CD14-positive monocyte (primary cell): ENCODE results near the gene CYB5R4. TPM values are rescaled to one million over a fixed set of nuclear protein-coding genes. Genes with fewer than 3 reads are reported as not detected.

ENCODE experiments used
- DNase-seq, 3 donors: peaks; one replicate each; pipeline ENCODE4 v3.0.0-alpha.2; 2011 to 2022
- H2AFZ ChIP-seq: 2 replicates; pipeline ENCODE4 v1.6.0; 2012; ENCODE audit warnings: mild to moderate bottlenecking, low read depth, low read length, inconsistent platforms; ENCODE audit not compliant: insufficient read depth, poor library complexity, severe bottlenecking
- H3K27ac ChIP-seq, 2 donors: 1 replicate in 1 of 2; 2 replicates in 1 of 2; pipeline ENCODE4 v1.5.1; 2012 to 2013; ENCODE audit warnings: low read length in 2 of 2, control low read depth in 1 of 2, inconsistent platforms in 1 of 2, low read depth in 1 of 2, mild to moderate bottlenecking in 1 of 2
- H3K27me3 ChIP-seq, 2 donors: one replicate each; pipeline versions ENCODE4 v1.6.0 to v1.6.1; 2011 to 2013; ENCODE audit warnings: low read length in 2 of 2; ENCODE audit not compliant: control insufficient read depth in 2 of 2, insufficient read depth in 2 of 2
- H3K36me3 ChIP-seq, 2 donors: replicated peaks in 1 of 2; 1 replicate in 1 of 2; 2 replicates in 1 of 2; pipeline versions ENCODE4 v1.5.1 to v1.6.1; 2012 to 2013; ENCODE audit warnings: low read length in 2 of 2, control low read depth in 1 of 2, inconsistent platforms in 1 of 2, mild to moderate bottlenecking in 1 of 2; ENCODE audit not compliant: insufficient read depth in 2 of 2, control insufficient read depth in 1 of 2
- H3K4me1 ChIP-seq, 2 donors: 1 replicate in 1 of 2; 2 replicates in 1 of 2; pipeline versions ENCODE4 v1.5.1 to v1.6.1; 2012 to 2013; ENCODE audit warnings: low read length in 2 of 2, control low read depth in 1 of 2, inconsistent platforms in 1 of 2, mild to moderate bottlenecking in 1 of 2, moderate library complexity in 1 of 2; ENCODE audit not compliant: insufficient read depth in 2 of 2, control insufficient read depth in 1 of 2
- H3K4me2 ChIP-seq: replicated peaks from 2 replicates; pipeline ENCODE3; 2012; ENCODE audit warnings: low read length, moderate library complexity, mild to moderate bottlenecking; ENCODE audit not compliant: poor library complexity, severe bottlenecking; ENCODE audit errors: extremely low read depth
- H3K4me3 ChIP-seq, 3 experiments: fragments of 200-600 bp in 1 of 3; sonication (generic) in 1 of 3; replicated peaks in 1 of 3; 1 replicate in 2 of 3; 2 replicates in 1 of 3; pipeline ENCODE4 v1.5.1; 2011 to 2013; ENCODE audit warnings: low read length in 3 of 3, mild to moderate bottlenecking in 3 of 3, control low read depth in 2 of 3, low read depth in 2 of 3, inconsistent platforms in 1 of 3, moderate library complexity in 1 of 3
- H3K79me2 ChIP-seq: 2 replicates; pipeline ENCODE4 v1.6.0; 2012; ENCODE audit warnings: mild to moderate bottlenecking, control low read depth, inconsistent platforms, low read length, moderate library complexity; ENCODE audit not compliant: insufficient read depth
- H3K9ac ChIP-seq: 2 replicates; pipeline ENCODE4 v1.6.0; 2017; ENCODE audit warnings: low read length, mild to moderate bottlenecking; ENCODE audit not compliant: insufficient read depth, poor library complexity, severe bottlenecking
- H3K9me3 ChIP-seq, 2 donors: replicated peaks in 1 of 2; 1 replicate in 1 of 2; 2 replicates in 1 of 2; pipeline versions ENCODE4 v1.5.1 to v1.6.1; 2012 to 2013; ENCODE audit warnings: low read length in 2 of 2, control low read depth in 1 of 2; ENCODE audit not compliant: control insufficient read depth in 1 of 2, insufficient read depth in 1 of 2
- H4K20me1 ChIP-seq: 2 replicates; pipeline ENCODE4 v1.6.0; 2012; ENCODE audit warnings: mild to moderate bottlenecking, low read length, control low read depth, moderate library complexity; ENCODE audit not compliant: insufficient read depth
- H3K27ac Mint-ChIP-seq, 7 donors: one replicate each; pipeline ENCODE4 v1.8.0; 2020; ENCODE audit warnings: mild to moderate bottlenecking in 7 of 7, mixed read lengths in 7 of 7, moderate library complexity in 6 of 7, inconsistent platforms in 2 of 7
- H3K27me3 Mint-ChIP-seq, 3 donors: one replicate each; pipeline ENCODE4 v1.8.0; 2021 to 2022; ENCODE audit warnings: low read depth in 3 of 3, mild to moderate bottlenecking in 3 of 3, mixed read lengths in 3 of 3, moderate library complexity in 3 of 3, inconsistent platforms in 1 of 3
- H3K36me3 Mint-ChIP-seq, 2 donors: one replicate each; pipeline ENCODE4 v1.8.0; 2020; ENCODE audit warnings: mixed read lengths in 2 of 2, inconsistent platforms in 1 of 2, mild to moderate bottlenecking in 1 of 2
- H3K4me1 Mint-ChIP-seq: one replicate; pipeline ENCODE4 v1.8.0; 2020; ENCODE audit warnings: mild to moderate bottlenecking, mixed read lengths
- H3K4me3 Mint-ChIP-seq, 2 donors: one replicate each; pipeline ENCODE4 v1.8.0; 2020; ENCODE audit warnings: mild to moderate bottlenecking in 2 of 2, mixed read lengths in 2 of 2, moderate library complexity in 1 of 2
- H3K9me3 Mint-ChIP-seq, 7 donors: one replicate each; pipeline ENCODE4 v1.8.0; 2020 to 2022; ENCODE audit warnings: mixed read lengths in 7 of 7, mild to moderate bottlenecking in 6 of 7, moderate library complexity in 6 of 7, inconsistent platforms in 2 of 7
- CTCF ChIP-seq: fragments of 200-600 bp; IDR thresholded peaks from one replicate; pipeline ENCODE4 v1.8.0; 2022; ENCODE audit warnings: antibody characterized with exemption, mild to moderate bottlenecking
- WGBS: methylation state at CpG from one replicate; pipeline ENCODE4 v1.1.5; 2013; ENCODE audit warnings: missing lambda C conversion rate; ENCODE audit not compliant: insufficient coverage; 5-methylcytosine and 5-hydroxymethylcytosine counted together
- intact Hi-C, 2 donors: fragments of 100-400 bp; cut with micrococcal nuclease; formaldehyde crosslinking; loops; one replicate each; pipeline versions ENCODE4 v1.15.0 to v1.15.1; 2023
- polyA plus RNA-seq, 3 donors: library from polyadenylated mRNA; depleted of rRNA in 1 of 3; unstranded in 2 of 3; stranded (reverse) in 1 of 3; fragments of 300-500 nt in 2 of 3; fragments of >200 nt in 1 of 3; fragmentation: Illumina TruSeq in 2 of 3; gene quantifications; 1 replicate in 2 of 3; 2 replicates in 1 of 3; pipeline ENCODE4 v1.2.3, GENCODE V29; 2012 to 2021

The CYB5R4 gene
- polyA plus RNA-seq, 3 donors: 30.5 to 120 (median 116) TPM

GRCh38 chr6:83878902-83879644, 19.6 kb downstream of the CYB5R4 start:
- Mint-ChIP-seq H3K27me3 (no peaks in the 10 kb centered on the region), H3K4me1 (peaks cover 13% of the 10 kb centered on the region), H3K9me3 (peaks cover 0 to 3% (median 0%) of the 10 kb centered on the region in 7 donors), H3K27ac (peak overlapping the region in 2 of 7 donors; percentile 59 to 63), H3K4me3 (no peak overlapping the region), H3K36me3 (peaks cover 24 to 39% of the 10 kb centered on the region in 2 donors)
- Histone ChIP-seq H3K4me2 (no peak overlapping the region), H3K36me3 (peaks cover 0 to 35% of the 10 kb centered on the region in 2 donors), H3K4me1 (no peaks in the 10 kb centered on the region), H3K4me3 (no peak overlapping the region), H3K27ac (no peak overlapping the region), H3K9ac (no peak overlapping the region), H3K27me3 (no peaks in the 10 kb centered on the region), H3K9me3 (no peaks in the 10 kb centered on the region), H3K79me2 (peaks cover 98% of the 10 kb centered on the region), H4K20me1 (peaks cover 100% of the 10 kb centered on the region), H2AFZ (no peak overlapping the region)
- no peak for DNase-seq
- intact Hi-C loops: no loop called here
- no CpG with 5 or more reads among the region's 4 CpGs for WGBS
- no peak for TF ChIP-seq CTCF

GRCh38 chr6:83879746-83880145, 20.3 kb downstream of the CYB5R4 start:
- Histone ChIP-seq H3K27ac (no peak overlapping the region), H3K9me3 (no peaks in the 10 kb centered on the region), H3K4me3 (no peak overlapping the region), H2AFZ (no peak overlapping the region), H4K20me1 (peaks cover 100% of the 10 kb centered on the region), H3K4me2 (no peak overlapping the region), H3K36me3 (peaks cover 0 to 35% of the 10 kb centered on the region in 2 donors), H3K27me3 (no peaks in the 10 kb centered on the region), H3K79me2 (peaks cover 99% of the 10 kb centered on the region), H3K9ac (no peak overlapping the region), H3K4me1 (no peaks in the 10 kb centered on the region)
- H3K36me3 Mint-ChIP-seq: peaks cover 21 to 34% of the 10 kb centered on the region in 2 donors
- H3K4me3 Mint-ChIP-seq: no peak overlapping the region
- WGBS: 95% methylated on average over 3 of the region's 4 CpGs
- TF ChIP-seq CTCF: no peak
- no peak for DNase-seq
- H3K4me1 Mint-ChIP-seq: peaks cover 13% of the 10 kb centered on the region
- no peaks in the 10 kb centered on the region for H3K9me3 Mint-ChIP-seq
- no peaks in the 10 kb centered on the region for H3K27me3 Mint-ChIP-seq
- H3K27ac Mint-ChIP-seq: peak overlapping the region in 2 of 7 donors; percentile 34 to 59
- intact Hi-C loops: loop anchor here (5.0 to 10.0 kb wide), 2 partner anchors 343 to 345 kb away; partner anchors contain the start of gene CEP162 (in 1 of the 2)
